AG09319 (cell line): ENCODE results near the gene AP1G1.

Source experiments
- DNase-seq: peaks from one replicate; pipeline ENCODE4 v3.0.0-alpha.2; 2010; ENCODE audit warnings: low read depth; ENCODE audit errors: extremely low read depth
- TF ChIP-seq, protein P1 (sequence below): IDR thresholded peaks from 2 replicates; pipeline ENCODE4 v1.5.1; 2011; ENCODE audit warnings: low read depth, mild to moderate bottlenecking, inconsistent platforms, low read length, moderate library complexity

Gene AP1G1

DNA sequence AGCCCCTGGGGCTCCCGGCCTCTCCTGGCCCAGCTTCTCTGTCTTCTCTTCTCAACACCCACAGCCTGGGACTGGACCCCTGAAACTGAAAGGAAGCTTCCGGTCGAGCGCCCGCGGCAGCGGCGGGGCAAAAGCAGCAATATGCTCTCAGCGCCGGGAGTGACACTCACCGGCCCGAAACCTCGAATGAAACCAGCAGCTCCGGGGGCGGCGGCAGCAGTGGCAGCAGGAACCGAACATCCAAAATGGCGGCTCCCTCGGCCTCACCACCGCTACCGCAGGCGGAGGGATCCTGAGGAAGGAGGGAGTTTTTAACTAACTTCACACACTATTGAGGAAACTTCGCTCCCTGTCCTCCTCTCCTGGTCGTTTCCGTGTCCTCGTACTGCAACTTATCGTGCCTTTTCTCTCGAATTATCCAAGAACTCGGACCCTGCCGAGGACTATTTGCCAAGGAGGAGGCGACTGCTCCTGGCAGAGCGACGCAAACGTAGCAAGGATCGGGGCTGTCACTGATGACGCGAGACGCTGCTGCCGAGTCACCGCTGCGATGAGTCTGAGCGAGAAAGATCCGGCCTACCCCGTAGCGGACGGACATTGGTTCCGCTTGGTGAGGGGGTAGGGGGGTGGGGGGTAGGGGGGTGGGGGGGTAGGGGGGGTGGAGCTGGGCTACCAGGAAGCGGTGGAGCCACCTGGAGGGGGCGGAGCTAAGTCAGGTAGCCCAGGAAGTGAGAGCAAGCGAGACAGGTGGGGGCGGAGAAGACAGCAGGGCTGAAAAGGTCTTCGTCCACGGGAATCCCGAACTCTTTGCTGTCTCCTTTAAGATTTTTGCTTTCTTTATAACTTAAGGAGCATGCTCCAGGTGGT, at the start of gene AP1G1:
AP1G1 (minus strand) TSS at position 242 of the 867 bp plus-strand sequence. CDS start 19,355 bp downstream, outside the sequence.
- peak; percentile 98 for DNase-seq
- TF ChIP-seq, protein P1, sequence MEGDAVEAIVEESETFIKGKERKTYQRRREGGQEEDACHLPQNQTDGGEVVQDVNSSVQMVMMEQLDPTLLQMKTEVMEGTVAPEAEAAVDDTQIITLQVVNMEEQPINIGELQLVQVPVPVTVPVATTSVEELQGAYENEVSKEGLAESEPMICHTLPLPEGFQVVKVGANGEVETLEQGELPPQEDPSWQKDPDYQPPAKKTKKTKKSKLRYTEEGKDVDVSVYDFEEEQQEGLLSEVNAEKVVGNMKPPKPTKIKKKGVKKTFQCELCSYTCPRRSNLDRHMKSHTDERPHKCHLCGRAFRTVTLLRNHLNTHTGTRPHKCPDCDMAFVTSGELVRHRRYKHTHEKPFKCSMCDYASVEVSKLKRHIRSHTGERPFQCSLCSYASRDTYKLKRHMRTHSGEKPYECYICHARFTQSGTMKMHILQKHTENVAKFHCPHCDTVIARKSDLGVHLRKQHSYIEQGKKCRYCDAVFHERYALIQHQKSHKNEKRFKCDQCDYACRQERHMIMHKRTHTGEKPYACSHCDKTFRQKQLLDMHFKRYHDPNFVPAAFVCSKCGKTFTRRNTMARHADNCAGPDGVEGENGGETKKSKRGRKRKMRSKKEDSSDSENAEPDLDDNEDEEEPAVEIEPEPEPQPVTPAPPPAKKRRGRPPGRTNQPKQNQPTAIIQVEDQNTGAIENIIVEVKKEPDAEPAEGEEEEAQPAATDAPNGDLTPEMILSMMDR: no peak

DNA sequence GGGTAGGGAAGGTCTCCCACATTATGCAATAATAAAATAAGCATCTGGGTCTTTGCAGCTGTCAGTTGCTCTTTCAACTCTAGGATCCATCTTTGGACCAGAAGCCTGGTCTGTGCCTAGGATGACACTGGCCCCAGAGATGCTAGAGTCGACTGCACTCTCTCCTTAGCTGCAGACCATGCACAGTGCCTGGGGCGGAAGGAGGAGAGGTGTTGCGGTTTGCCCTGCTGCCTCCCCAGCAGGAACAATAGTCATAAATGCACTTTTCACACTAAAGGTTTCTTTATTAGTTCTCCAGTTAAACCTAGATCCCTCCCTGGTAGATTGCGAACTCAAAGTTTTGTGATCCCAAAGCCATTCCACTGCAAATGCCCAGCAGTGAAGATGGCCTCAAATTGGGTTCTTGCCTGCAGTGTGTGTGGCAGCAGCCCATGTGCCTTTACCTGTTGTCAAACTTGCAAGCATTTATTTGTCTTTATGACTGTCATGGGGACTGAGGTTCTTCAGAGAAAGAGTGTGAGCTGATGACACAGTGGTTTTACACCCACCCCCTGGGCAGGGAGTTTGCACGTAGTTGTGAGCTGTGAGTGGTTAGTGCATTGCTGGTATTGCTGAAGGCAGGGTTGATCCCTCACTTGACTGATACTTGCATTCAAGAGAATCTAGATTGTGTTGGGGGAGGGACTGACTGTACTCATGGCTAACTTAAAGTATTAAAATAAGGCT, 47.5 kb upstream of the AP1G1 start:
- TF ChIP-seq, protein P1: no peak
- DNase-seq: no peak

- TF ChIP-seq, protein P1: no peak
- no peak for DNase-seq
Observed at GRCh38 chr16:71854369-71854948, 45.8 kb upstream of the AP1G1 start.

- DNase-seq: no peak
Observed at GRCh38 chr16:71853413-71853812, 44.8 kb upstream of the AP1G1 start.

GRCh38 chr16:71852561-71852960, 43.9 kb upstream of the AP1G1 start:
- DNase-seq: no peak
- TF ChIP-seq, protein P1: no peak

More at GRCh38 chr16:71853413-71853812, 44.8 kb upstream of the AP1G1 start:
- TF ChIP-seq, protein P1: no peak

GRCh38 chr16:71852158-71852557, 43.5 kb upstream of the AP1G1 start:
- DNase-seq: no peak
- TF ChIP-seq, protein P1: no peak
